GM21367 (cell line): ENCODE measurements around the gene HLA-G.
"Not testable (repeated sequence)": the region's sequence is repeated elsewhere in the genome, so short reads cannot be mapped to it uniquely, and the experiment has no call there.

Experiments used
- ATAC-seq: cut with Tn5 transposase; IDR thresholded peaks from one replicate; pipeline ENCODE4 v1.9.1; 2021; ENCODE audit not compliant: unreplicated experiment

The HLA-G gene

DNA sequence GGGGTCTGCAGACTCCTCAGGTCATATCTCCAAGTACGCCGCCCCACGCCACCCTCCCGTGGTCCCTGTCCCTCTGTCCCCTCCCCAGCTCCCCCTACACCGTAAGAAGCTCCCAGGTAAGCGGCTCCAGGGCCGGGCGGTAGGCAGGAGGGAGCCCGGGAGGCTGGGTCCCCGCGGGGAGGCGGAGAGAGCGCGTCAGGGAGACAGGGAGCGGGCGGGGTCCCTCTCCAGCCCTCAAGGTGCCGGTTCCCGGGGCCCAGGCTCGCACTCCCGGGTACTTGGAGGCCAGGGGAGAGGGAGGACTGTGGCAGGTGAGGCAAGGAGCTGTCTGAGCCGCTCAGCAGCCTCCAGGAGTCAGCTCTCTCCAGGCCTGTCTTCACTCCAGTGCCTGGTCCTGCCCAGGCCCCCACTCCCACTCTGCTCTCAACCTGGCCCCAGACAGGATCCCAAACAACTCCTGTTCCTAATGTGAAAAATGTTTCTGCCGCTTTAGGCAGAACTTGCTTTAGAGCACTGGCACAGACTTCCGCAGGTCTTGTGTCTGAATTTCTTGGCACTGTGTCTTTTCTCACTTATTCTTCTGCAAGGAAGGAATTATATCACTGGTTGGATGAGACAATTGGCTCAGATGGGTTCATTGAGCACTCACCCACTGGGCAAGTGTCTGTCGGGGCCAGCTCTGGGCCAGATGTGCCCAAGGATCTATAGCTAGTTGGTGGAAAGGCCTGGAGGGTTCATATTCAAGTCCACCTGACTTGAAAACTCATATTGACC is 36.6 kb downstream of the HLA-G start:
- ATAC-seq: no peak

DNA sequence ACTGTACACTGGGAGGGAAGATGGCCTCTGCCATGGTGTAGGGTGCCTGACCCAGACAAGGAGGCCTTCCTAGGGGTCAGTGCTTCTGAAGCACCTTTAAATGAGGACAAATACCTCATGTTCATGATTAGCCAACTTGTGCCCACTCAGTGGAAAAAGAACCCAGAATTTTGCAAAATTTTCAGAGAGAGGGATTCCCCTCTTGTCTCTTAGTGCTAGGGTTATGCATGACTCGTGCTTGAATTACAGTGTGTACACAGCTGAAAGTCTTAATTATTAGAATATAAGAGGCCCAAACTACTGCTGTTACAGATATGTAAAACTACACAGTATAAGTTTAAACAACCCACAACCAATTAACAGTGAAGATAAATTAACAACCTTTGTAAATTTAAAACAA is 38.0 kb downstream of the HLA-G start:
- ATAC-seq: no peak

- no peak for ATAC-seq
Observed at GRCh38 chr6:29870104-29870503, 42.5 kb downstream of the HLA-G start.

DNA sequence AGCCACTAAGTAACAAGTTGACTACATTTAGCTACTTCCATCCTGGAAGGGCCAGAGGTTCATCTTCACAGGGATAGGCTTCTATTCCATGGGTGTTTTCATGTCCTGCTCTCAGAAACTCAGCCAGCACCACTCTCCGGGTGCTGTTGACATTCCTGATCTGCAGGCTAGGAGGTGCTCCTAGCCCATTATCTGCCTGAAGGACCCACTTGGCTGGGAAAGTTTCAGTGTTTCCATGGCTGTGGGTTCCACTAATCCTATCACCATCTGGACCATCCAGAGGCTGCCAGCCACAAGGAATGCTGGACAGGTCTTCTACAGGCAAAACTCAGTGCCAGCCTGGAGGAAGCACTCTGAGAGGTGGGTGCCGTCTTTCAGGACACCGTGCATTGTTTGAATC is 45.2 kb downstream of the HLA-G start:
- no peak for ATAC-seq

DNA sequence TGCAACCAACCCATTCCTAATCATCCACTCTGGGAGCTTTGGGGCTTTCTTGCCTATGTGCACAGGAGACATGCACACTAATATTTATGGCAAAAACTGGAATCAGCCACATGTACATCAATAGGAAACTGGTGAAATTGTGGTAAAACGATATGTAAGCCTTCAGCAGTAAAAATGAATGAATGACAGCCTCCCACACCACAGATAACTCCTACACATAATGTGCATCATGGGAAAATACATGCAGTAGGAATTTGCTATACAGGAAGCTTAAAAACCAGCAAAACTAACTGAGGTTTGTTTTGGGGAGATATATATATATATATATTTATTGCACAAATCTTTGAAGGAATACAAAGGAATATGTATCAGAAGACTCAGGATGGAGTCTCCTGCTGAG is 47.6 kb downstream of the HLA-G start:
- no peak for ATAC-seq

- not testable (repeated sequence) for ATAC-seq
Observed at GRCh38 chr6:29875734-29876133, 48.1 kb downstream of the HLA-G start.
